K562 (cell line): ENCODE data around the gene SSR4. TPM values are rescaled to one million over a fixed set of nuclear protein-coding genes. Genes with fewer than 3 reads are reported as not detected.

Experiments
- ATAC-seq: fragments of 200-7000 bp; cut with Tn5 transposase; 3 replicates; pipeline ENCODE4 v1.9.1; 2020; ENCODE audit warnings: moderate library complexity
- BruUV-seq: library from RNA; stranded (reverse); fragments of 400-500 nt; replicated peaks from 2 replicates; lab custom pipeline; 2021; lab: Mats Ljungman, UMichigan
- CTCF ChIA-PET: fragments of 300-600 bp; formaldehyde crosslinking; extraction: SDS; loops from one replicate; lab custom pipeline; 2021; ENCODE audit warnings: low intra/inter-chr PET ratio; lab: Yijun Ruan, JAX
- POLR2A ChIA-PET: fragments of 300-600, 350-650 bp; sonication (Branson Sonifier 250); formaldehyde crosslinking; extraction: SDS; loops from one replicate; lab custom pipeline; 2021; ENCODE audit warnings: antibody characterized with exemption, inconsistent platforms; lab: Yijun Ruan, JAX
- DNase-seq, 4 experiments: peaks; one replicate each; pipeline versions ENCODE4 v3.0.0 to v3.0.0-alpha.2; 2011 to 2018; ENCODE audit warnings: low spot score in 3 of 4, mixed read lengths in 3 of 4; ENCODE audit errors: extremely low read depth in 1 of 4
- FAIRE-seq: peaks from 2 replicates; lab custom pipeline; 2011; peaks lifted over from hg19 to GRCh38; lab: Jason Lieb, UNC
- H2AFZ ChIP-seq: 2 replicates; pipeline ENCODE4 v1.6.0; 2011; ENCODE audit warnings: low read depth, low read length, control low read depth, inconsistent platforms
- H3K27ac ChIP-seq: fragments of 200-600 bp; 3 replicates; pipeline ENCODE4 v1.8.0; 2011; ENCODE audit warnings: low read depth, mild to moderate bottlenecking, control low read depth, inconsistent platforms, low read length, moderate library complexity, mixed read lengths; ENCODE audit errors: extremely low read depth
- H3K27me3 ChIP-seq, 2 experiments: fragments of 300-600 bp in 1 of 2; 2 replicates in 1 of 2; 3 replicates in 1 of 2; pipeline versions ENCODE4 v1.6.0 to v1.8.0; 2011; ENCODE audit warnings: inconsistent platforms in 2 of 2, low read length in 2 of 2, mild to moderate bottlenecking in 1 of 2, mixed read lengths in 1 of 2, moderate library complexity in 1 of 2; ENCODE audit not compliant: control insufficient read depth in 2 of 2, insufficient read depth in 2 of 2
- H3K36me3 ChIP-seq: fragments of 300-600 bp; 3 replicates; pipeline ENCODE4 v1.8.0; 2011; ENCODE audit warnings: mild to moderate bottlenecking, low read length, inconsistent platforms; ENCODE audit not compliant: control insufficient read depth, insufficient read depth
- H3K4me1 ChIP-seq, 2 experiments: fragments of 200-600 bp in 1 of 2; replicated peaks in 1 of 2; 2 replicates in 1 of 2; 3 replicates in 1 of 2; pipeline versions ENCODE4 v1.5.1 to v1.8.0; 2011; ENCODE audit warnings: inconsistent platforms in 2 of 2, low read length in 2 of 2, mild to moderate bottlenecking in 1 of 2, mixed read lengths in 1 of 2, moderate library complexity in 1 of 2; ENCODE audit not compliant: control insufficient read depth in 2 of 2, insufficient read depth in 2 of 2
- H3K4me2 ChIP-seq: 2 replicates; pipeline ENCODE4 v1.6.1; 2011; ENCODE audit warnings: low read length, control low read depth, inconsistent platforms, mixed read lengths; ENCODE audit not compliant: insufficient read depth
- H3K4me3 ChIP-seq: fragments of 200-600 bp; sonication (generic), shearing (Covaris generic); 2 replicates; pipeline ENCODE4 v1.5.1; 2016; ENCODE audit warnings: control low read depth, inconsistent platforms
- H3K79me2 ChIP-seq: fragments of 200-600 bp; 3 replicates; pipeline ENCODE4 v1.8.0; 2011; ENCODE audit warnings: low read length, inconsistent platforms; ENCODE audit not compliant: control insufficient read depth, insufficient read depth
- H3K9ac ChIP-seq, 2 experiments: 2 replicates each; pipeline versions ENCODE4 v1.6.0 to v1.6.1; 2011; ENCODE audit warnings: low read depth in 2 of 2, low read length in 2 of 2, control low read depth in 1 of 2, inconsistent platforms in 1 of 2, mild to moderate bottlenecking in 1 of 2, mixed read lengths in 1 of 2; ENCODE audit not compliant: insufficient read depth in 1 of 2
- H3K9me1 ChIP-seq: one replicate; pipeline ENCODE4 v1.6.0; 2011; ENCODE audit warnings: inconsistent platforms, mild to moderate bottlenecking, low read length, moderate library complexity; ENCODE audit not compliant: control insufficient read depth, insufficient read depth
- H3K9me3 ChIP-seq: replicated peaks from 2 replicates; pipeline ENCODE4 v1.5.1; 2011; ENCODE audit warnings: low read depth, low read length, inconsistent platforms; ENCODE audit not compliant: control insufficient read depth, insufficient read depth
- H4K20me1 ChIP-seq: replicated peaks from 2 replicates; pipeline ENCODE4 v1.6.1; 2011; ENCODE audit warnings: low read length, inconsistent platforms, mixed read lengths; ENCODE audit not compliant: control insufficient read depth, insufficient read depth
- CBX3 ChIP-seq, 2 experiments: IDR thresholded peaks; 1 replicate in 1 of 2; 2 replicates in 1 of 2; pipeline ENCODE4 v1.6.1; 2012; ENCODE audit warnings: inconsistent platforms in 2 of 2, low read length in 2 of 2, borderline replicate concordance in 1 of 2, control low read depth in 1 of 2
- CHD4 ChIP-seq: fragments of 200-600 bp; sonication (generic); IDR thresholded peaks from 3 replicates; pipeline ENCODE4 v1.6.1; 2012; ENCODE audit warnings: low read depth, mild to moderate bottlenecking, mixed read lengths, low read length, inconsistent platforms; ENCODE audit not compliant: insufficient read depth, insufficient replicate concordance, poor library complexity, severe bottlenecking
- FOXA3 ChIP-seq, 2 experiments: fragments of 450-650 bp in 1 of 2; sonication (generic) in 1 of 2; formaldehyde crosslinking; IDR thresholded peaks in 1 of 2; conservative IDR thresholded peaks in 1 of 2; 2 replicates each; pipeline versions ENCODE4 v1.4.0 to v1.8.0; 2020 to 2022; ENCODE audit warnings: mild to moderate bottlenecking in 2 of 2, missing genetic modification reagents in 1 of 2
- FOXK1 ChIP-seq: sonication (generic); formaldehyde crosslinking; IDR thresholded peaks from 2 replicates; pipeline ENCODE4 v1.8.0; 2022; ENCODE audit warnings: missing genetic modification reagents, mild to moderate bottlenecking, borderline replicate concordance
- HSF4 ChIP-seq: fragments of 250-450 bp; sonication (Bioruptor Pico); IDR thresholded peaks from 2 replicates; pipeline ENCODE4 v2.1.2; 2022; ENCODE audit warnings: mild to moderate bottlenecking, moderate library complexity, borderline replicate concordance
- KDM2B ChIP-seq: fragments of 250-450 bp; sonication (Bioruptor Pico); IDR thresholded peaks from 2 replicates; pipeline ENCODE4 v1.8.0; 2021; ENCODE audit warnings: mild to moderate bottlenecking, moderate library complexity
- MXI1 ChIP-seq: IDR thresholded peaks from 2 replicates; pipeline ENCODE4 v1.6.1; 2011; ENCODE audit warnings: low read depth, mild to moderate bottlenecking, improper control_type of control experiment, low read length
- MYNN ChIP-seq, 2 experiments: sonication (generic); formaldehyde crosslinking in 1 of 2; IDR thresholded peaks; 2 replicates each; pipeline versions ENCODE4 v1.5.0 to v1.6.1; 2016 to 2020; ENCODE audit warnings: antibody characterized with exemption in 1 of 2, missing genetic modification reagents in 1 of 2
- NCOA1 ChIP-seq: fragments of 450-650 bp; IDR thresholded peaks from 2 replicates; pipeline ENCODE4 v1.6.1; 2016; ENCODE audit warnings: low read depth
- NEUROD1 ChIP-seq: fragments of 150-350 bp; IDR thresholded peaks from 2 replicates; pipeline ENCODE4 v1.6.1; 2014; ENCODE audit warnings: borderline replicate concordance, low read length, low read depth; ENCODE audit not compliant: partially characterized antibody
- PTTG1 ChIP-seq: fragments of 450-650 bp; IDR thresholded peaks from 2 replicates; pipeline ENCODE4 v1.6.1; 2016; ENCODE audit warnings: low read depth, mild to moderate bottlenecking, missing genetic modification characterization, missing compliant biosample characterization
- SP1 ChIP-seq: sonication (generic); formaldehyde crosslinking; IDR thresholded peaks from 2 replicates; pipeline ENCODE4 v1.8.1; 2022; ENCODE audit warnings: mild to moderate bottlenecking, missing genetic modification reagents
- TEAD1 ChIP-seq, 2 experiments: fragments of 450-650 bp in 1 of 2; sonication (generic) in 1 of 2; formaldehyde crosslinking; IDR thresholded peaks; 2 replicates each; pipeline versions ENCODE4 v1.4.0 to v1.8.0; 2020 to 2022; ENCODE audit warnings: mild to moderate bottlenecking in 2 of 2, missing genetic modification reagents in 1 of 2
- ZNF23 ChIP-seq: fragments of 250-450 bp; sonication (Bioruptor Pico); IDR thresholded peaks from 2 replicates; pipeline ENCODE4 v1.4.0; 2020; ENCODE audit warnings: mild to moderate bottlenecking
- ZNF253 ChIP-seq: fragments of 250-450 bp; sonication (Bioruptor Pico); conservative IDR thresholded peaks from 2 replicates; pipeline ENCODE4 v1.6.1; 2021; ENCODE audit warnings: mild to moderate bottlenecking
- WGBS: fragments of 100-300 bp; shearing (Covaris generic); methylation state at CpG from one replicate; pipeline ENCODE4 v1.1.6; 2016; ENCODE audit warnings: low coverage, mixed read lengths; ENCODE audit not compliant: insufficient coverage; ENCODE audit errors: missing lambda C conversion rate; 5-methylcytosine and 5-hydroxymethylcytosine counted together
- in situ Hi-C: fragments of 300-500 bp; cut with MboI; formaldehyde crosslinking; loops from 4 replicates; pipeline ENCODE4 v1.15.0; 2018; ENCODE audit warnings: inconsistent platforms, mixed read lengths
- intact Hi-C: fragments of 100-400 bp; cut with micrococcal nuclease; formaldehyde crosslinking; loops from 2 replicates; pipeline ENCODE4 v1.14.2; 2022
- polyA plus RNA-seq, 8 experiments: library from polyadenylated mRNA; depleted of rRNA in 4 of 8; stranded (reverse) in 5 of 8; unstranded in 3 of 8; fragments of >200 nt; fragmentation: Nextera tagmentation in 2 of 8; fragmentation: Illumina TruSeq in 1 of 8; extraction: Ambion mirVana in 2 of 8; extraction: Trizol in 1 of 8; gene quantifications; 2 replicates each; pipeline versions ENCODE4 v1.2.1 to v1.2.3, GENCODE V29; 2011 to 2014; ENCODE audit warnings: inconsistent platforms in 1 of 8, missing spikeins in 1 of 8
- total RNA-seq, 7 experiments: library from RNA; depleted of rRNA in 6 of 7; stranded (reverse); fragments of >200 nt in 6 of 7; fragmentation: Illumina TruSeq in 2 of 7; extraction: Trizol in 2 of 7; gene quantifications; 2 replicates each; pipeline versions ENCODE4 v1.2.1 to v1.2.3, GENCODE V29; 2011 to 2021; ENCODE audit warnings: low replicate concordance in 1 of 7
- TF ChIP-seq, protein P1 (sequence below): IDR thresholded peaks from 3 replicates; pipeline ENCODE4 v1.6.1; 2011; ENCODE audit warnings: borderline replicate concordance, mild to moderate bottlenecking, moderate library complexity; ENCODE audit not compliant: insufficient read length; ENCODE audit errors: extremely low read depth
- TF ChIP-seq, protein P2 (sequence below): fragments of 250-450 bp; sonication (Bioruptor Pico); IDR thresholded peaks from 2 replicates; pipeline ENCODE4 v1.8.0; 2021; ENCODE audit warnings: moderate library complexity, mild to moderate bottlenecking, inconsistent platforms

SSR4 gene
- total and polyA plus RNA-seq, 9 of the 15 experiments (the other 6 are each of a cell fraction or from before 2014, with no cell fraction given): 146 to 492 (median 272) TPM

DNA sequence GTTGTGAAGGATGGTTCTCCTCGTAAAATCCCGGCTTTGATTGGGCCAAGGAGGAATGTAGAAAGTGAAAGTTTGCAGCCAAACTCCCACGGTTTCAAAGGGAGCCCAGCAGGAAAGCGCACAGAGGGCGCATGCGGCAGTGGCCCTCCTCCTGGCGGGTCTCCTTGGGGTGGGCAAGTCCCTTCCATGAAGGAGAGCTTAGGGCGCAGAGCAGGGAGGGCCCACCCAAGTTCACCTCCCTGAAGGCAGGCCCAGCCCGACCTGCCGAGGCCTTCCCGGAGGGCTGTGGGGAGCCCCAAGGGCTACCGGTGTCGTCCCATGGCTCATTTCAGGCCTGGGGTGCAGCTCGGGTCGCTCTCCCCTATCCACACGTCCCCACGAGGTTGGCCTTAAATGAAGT, 33.8 kb downstream of the SSR4 start:
- intact Hi-C loops: no loop called here
- H3K4me1 ChIP-seq: peaks cover 0 to 28% of the 10 kb centered on the region in 2 experiments; a peak in 2 of 5 replicates
- POLR2A ChIA-PET: no interaction called here

More for the DNA sequence above, 33.8 kb downstream of the SSR4 start:
- Histone ChIP-seq H3K27ac (no peak overlapping the region), H3K36me3 (no peaks in the 10 kb centered on the region), H3K4me3 (no peak overlapping the region), H3K79me2 (no peaks in the 10 kb centered on the region), H3K4me2 (no peak overlapping the region), H4K20me1 (0 out of 2 replicates have a peak, but pooled peaks cover 3% of the 10 kb centered on the region), H3K9ac (no peak overlapping the region), H3K9me1 (no peaks in the 10 kb centered on the region), H2AFZ (no peak overlapping the region), H3K9me3 (no peaks in the 10 kb centered on the region), H3K27me3 (peaks cover 25 to 68% of the 10 kb centered on the region in 2 experiments; a peak in 4 of 5 replicates)
- no TSS peak for BruUV-seq
- no peak for TF ChIP-seq CBX3 (IDR thresholded peaks at IDR 0.05; ENCODE audit: borderline replicate concordance in 1 of 2, low read length in 2 of 2)
- no peak for TF ChIP-seq CHD4
- TF ChIP-seq KDM2B (CRISPR knock-in tag): no peak
- TF ChIP-seq HSF4 (CRISPR knock-in tag): no peak
- TF ChIP-seq FOXA3 (CRISPR knock-in tag; conservative IDR thresholded peaks at IDR 0.05 in 1 of 2, IDR thresholded peaks at IDR 0.05 in 1 of 2): no peak
- TF ChIP-seq TEAD1 (CRISPR knock-in tag; IDR thresholded peaks at IDR 0.05): no peak
- TF ChIP-seq SP1 (CRISPR knock-in tag): no peak
- no peak for TF ChIP-seq MXI1
- TF ChIP-seq NCOA1: no peak
- TF ChIP-seq ZNF253: no peak
- TF ChIP-seq, protein P1, sequence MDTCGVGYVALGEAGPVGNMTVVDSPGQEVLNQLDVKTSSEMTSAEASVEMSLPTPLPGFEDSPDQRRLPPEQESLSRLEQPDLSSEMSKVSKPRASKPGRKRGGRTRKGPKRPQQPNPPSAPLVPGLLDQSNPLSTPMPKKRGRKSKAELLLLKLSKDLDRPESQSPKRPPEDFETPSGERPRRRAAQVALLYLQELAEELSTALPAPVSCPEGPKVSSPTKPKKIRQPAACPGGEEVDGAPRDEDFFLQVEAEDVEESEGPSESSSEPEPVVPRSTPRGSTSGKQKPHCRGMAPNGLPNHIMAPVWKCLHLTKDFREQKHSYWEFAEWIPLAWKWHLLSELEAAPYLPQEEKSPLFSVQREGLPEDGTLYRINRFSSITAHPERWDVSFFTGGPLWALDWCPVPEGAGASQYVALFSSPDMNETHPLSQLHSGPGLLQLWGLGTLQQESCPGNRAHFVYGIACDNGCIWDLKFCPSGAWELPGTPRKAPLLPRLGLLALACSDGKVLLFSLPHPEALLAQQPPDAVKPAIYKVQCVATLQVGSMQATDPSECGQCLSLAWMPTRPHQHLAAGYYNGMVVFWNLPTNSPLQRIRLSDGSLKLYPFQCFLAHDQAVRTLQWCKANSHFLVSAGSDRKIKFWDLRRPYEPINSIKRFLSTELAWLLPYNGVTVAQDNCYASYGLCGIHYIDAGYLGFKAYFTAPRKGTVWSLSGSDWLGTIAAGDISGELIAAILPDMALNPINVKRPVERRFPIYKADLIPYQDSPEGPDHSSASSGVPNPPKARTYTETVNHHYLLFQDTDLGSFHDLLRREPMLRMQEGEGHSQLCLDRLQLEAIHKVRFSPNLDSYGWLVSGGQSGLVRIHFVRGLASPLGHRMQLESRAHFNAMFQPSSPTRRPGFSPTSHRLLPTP: no peak
- no peak for TF ChIP-seq MYNN (IDR thresholded peaks at IDR 0.05)
- no peak for TF ChIP-seq MYNN (CRISPR knock-in tag; IDR thresholded peaks at IDR 0.05)
- no peak for TF ChIP-seq NEUROD1
- TF ChIP-seq FOXK1: no peak
- TF ChIP-seq, protein P2, sequence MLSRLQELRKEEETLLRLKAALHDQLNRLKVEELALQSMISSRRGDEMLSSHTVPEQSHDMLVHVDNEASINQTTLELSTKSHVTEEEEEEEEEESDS (CRISPR knock-in tag): no peak
- no peak for TF ChIP-seq PTTG1
- TF ChIP-seq ZNF23: no peak
- WGBS: 23% methylated on average over 14 of the region's 17 CpGs
- FAIRE-seq: no peak
- ATAC-seq: no peak
- in situ Hi-C loops: no loop called here
- CTCF ChIA-PET: no interaction called here
- DNase-seq: no peak
